Coronary artery (tissue), 2 donors: ENCODE results near the gene PDK1.

Experiments
- DNase-seq: peaks from one replicate; pipeline ENCODE4 v3.0.0-alpha.2; 2017; ENCODE audit warnings: low spot score
- H3K27ac ChIP-seq, 2 donors: fragments of 200-600 bp; sonication (generic); one replicate each; pipeline ENCODE4 v1.5.1; 2016 to 2019
- H3K4me3 ChIP-seq: fragments of 200-600 bp; sonication (generic); 2 replicates; pipeline ENCODE4 v1.5.1; 2016; ENCODE audit warnings: mild to moderate bottlenecking, moderate library complexity
- TF ChIP-seq, protein P1 (sequence below): fragments of 200-600 bp; sonication (generic); IDR thresholded peaks from one replicate; pipeline ENCODE4 v1.5.1; 2019; ENCODE audit warnings: antibody characterized with exemption

Gene PDK1

DNA sequence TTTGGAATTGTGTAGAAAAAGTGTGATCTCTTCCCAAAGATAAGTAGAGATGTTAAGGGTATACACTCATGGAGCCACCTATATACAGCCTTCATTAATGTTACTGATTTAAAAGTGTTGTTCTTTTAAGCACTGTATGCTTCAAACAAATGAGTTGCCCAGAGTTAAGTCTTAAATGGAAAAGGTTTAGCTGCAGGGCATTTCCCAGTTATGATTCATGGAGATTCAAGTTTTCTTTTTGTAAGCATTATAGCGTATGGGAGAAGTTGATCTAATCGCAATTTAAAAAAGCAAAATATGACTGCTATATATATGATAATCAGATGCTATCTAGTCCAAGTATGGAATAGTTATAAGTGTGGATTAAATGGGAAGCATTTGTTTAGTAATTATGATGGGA is 4.8 kb downstream of the PDK1 start:
- TF ChIP-seq, protein P1, sequence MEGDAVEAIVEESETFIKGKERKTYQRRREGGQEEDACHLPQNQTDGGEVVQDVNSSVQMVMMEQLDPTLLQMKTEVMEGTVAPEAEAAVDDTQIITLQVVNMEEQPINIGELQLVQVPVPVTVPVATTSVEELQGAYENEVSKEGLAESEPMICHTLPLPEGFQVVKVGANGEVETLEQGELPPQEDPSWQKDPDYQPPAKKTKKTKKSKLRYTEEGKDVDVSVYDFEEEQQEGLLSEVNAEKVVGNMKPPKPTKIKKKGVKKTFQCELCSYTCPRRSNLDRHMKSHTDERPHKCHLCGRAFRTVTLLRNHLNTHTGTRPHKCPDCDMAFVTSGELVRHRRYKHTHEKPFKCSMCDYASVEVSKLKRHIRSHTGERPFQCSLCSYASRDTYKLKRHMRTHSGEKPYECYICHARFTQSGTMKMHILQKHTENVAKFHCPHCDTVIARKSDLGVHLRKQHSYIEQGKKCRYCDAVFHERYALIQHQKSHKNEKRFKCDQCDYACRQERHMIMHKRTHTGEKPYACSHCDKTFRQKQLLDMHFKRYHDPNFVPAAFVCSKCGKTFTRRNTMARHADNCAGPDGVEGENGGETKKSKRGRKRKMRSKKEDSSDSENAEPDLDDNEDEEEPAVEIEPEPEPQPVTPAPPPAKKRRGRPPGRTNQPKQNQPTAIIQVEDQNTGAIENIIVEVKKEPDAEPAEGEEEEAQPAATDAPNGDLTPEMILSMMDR, result no peak
- no peak overlapping the region for H3K27ac ChIP-seq
- no peak for DNase-seq
- H3K4me3 ChIP-seq, result no peak overlapping the region

DNA sequence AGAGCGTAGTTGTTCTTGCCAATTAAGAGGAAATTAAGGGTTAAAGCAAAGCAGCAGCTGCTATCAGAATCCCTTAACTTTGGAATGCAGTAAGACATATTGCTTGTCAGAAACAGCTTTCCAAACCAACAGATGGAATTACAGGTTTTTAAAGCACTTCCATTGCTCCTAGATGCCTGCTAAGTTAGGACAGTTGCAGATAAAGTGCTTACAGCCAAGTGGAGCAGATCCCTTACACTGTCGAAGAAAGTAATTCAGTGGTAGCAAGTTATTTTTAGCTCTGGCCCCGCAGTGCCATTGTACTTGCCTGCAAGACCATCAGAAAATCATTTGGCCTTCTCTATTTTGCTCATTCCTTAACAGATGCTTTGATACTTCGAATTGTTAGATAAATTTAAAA is 5.4 kb downstream of the PDK1 start:
- Histone ChIP-seq H3K27ac (no peak overlapping the region), H3K4me3 (no peak overlapping the region)
- DNase-seq, result no peak
- TF ChIP-seq, protein P1, result no peak

DNA sequence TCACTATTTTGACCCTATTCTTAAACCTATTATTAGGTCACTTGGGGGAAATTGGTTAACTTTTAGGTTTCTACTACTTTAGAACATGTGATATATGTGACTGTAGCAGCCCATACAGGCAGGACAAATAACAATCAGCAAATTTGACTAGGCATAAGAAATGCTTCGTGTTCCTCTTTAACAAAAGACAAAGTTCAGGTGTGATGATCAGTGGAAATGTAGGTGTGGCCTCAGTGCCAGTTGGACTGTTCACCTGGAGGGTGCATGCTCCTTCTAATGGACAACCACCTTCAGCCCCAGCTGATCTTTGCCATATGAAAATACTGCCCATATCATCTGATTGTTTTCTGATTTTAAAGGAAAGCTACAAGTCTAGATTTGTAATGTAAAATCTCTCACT is 6.4 kb downstream of the PDK1 start:
- Histone ChIP-seq H3K27ac (no peak overlapping the region), H3K4me3 (no peak overlapping the region)
- TF ChIP-seq, protein P1, result no peak
- no peak for DNase-seq

DNA sequence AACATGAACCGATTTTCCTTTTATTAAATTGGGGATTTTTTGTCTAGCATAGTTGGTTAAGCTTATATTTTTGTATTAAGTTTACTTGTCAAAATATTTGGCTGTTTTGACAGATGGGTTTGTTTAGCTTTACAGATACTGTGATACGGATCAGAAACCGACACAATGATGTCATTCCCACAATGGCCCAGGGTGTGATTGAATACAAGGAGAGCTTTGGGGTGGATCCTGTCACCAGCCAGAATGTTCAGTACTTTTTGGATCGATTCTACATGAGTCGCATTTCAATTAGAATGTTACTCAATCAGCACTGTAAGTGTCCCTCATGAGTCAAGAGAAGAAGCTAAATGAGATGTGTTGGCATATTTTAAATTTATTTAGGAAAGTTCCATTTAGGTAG is 8.5 kb downstream of the PDK1 start:
- TF ChIP-seq, protein P1, result no peak
- H3K4me3 ChIP-seq, result no peak overlapping the region
- H3K27ac ChIP-seq, result no peak overlapping the region
- DNase-seq, result no peak

DNA sequence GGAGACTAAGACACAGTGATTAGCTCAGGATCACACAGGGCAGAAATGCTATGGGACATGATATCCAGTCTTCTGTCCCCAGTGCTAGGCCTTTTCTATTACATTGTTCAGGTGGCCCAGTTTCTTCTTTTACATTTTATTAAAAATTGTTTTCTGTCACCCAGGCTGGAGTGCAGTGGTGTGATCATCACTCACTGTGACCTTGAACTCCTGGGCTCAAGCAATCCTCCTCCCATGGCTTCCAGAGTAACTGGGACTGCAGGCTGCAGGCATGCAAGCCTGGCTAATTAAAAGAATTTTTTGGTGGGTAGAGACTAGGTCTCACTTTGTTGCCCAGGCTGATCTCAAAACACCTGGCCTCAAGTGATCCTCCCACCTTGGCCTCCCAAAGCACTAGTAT is 15.4 kb downstream of the PDK1 start:
- TF ChIP-seq, protein P1, result no peak
- H3K4me3 ChIP-seq, result no peak overlapping the region
- no peak for DNase-seq
- no peak overlapping the region for H3K27ac ChIP-seq

DNA sequence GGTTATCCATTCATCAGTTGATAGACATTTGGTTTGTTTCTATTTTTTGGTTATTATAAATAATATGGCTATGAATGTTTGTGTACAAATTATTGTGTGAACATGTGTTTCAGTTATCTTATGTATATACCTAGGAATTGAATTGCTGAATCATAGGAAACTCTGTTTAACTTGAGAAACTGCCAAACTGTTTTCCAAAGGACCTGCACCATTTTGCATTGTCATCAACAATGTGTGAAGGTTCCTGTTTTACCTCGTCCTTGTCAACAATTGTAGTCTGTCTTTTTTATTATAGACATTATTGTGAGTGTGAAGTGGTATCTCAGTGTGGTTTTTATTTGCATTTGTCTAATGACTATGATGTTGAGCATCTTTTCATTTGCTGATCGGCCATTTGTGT is 17.1 kb downstream of the PDK1 start:
- Histone ChIP-seq H3K4me3 (no peak overlapping the region), H3K27ac (no peak overlapping the region)
- TF ChIP-seq, protein P1, result no peak
- DNase-seq, result no peak

DNA sequence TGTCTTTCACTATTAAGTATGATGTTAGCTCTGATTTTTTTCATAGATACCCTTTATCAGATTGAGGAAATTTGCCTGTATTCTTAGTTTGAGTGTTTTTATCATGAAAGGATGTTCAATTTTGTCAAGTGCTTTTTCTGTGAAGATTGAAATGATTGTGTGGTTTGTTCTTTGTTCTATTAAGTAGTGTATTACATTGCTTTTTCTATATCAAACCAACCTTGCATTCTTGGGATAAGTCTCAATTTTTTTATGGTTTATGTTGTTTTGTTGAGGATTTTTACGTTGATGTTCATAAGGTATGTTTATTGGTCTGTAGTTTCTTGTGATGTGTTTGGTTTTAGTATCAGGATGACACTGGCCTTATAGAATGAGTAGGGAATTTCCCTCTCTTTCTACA is 19.1 kb downstream of the PDK1 start:
- TF ChIP-seq, protein P1, result no peak
- H3K27ac ChIP-seq, result no peak overlapping the region
- no peak overlapping the region for H3K4me3 ChIP-seq
- DNase-seq, result no peak
